Measurements from ENCODE around the gene ISLR.

The ISLR gene

GRCh38 chr15:74216949-74217348 lies 43.4 kb downstream of the ISLR start:
- no peak for DNase-seq

GRCh38 chr15:74217907-74218885 lies 44.7 kb downstream of the ISLR start:
- no peak for DNase-seq

GRCh38 chr15:74220475-74221248 lies 47.2 kb downstream of the ISLR start:
- DNase-seq: no peak

GRCh38 chr15:74221399-74222239 lies 48.1 kb downstream of the ISLR start:
- no peak for DNase-seq

GRCh38 chr15:74222240-74223119 lies 49.0 kb downstream of the ISLR start:
- no peak for DNase-seq

GRCh38 chr15:74225928-74226327 lies 52.4 kb downstream of the ISLR start:
- DNase-seq: no peak
